Midbrain (tissue), 1 donor: ENCODE measurements around the gene RASA2.
"Not testable (repeated sequence)": the region's sequence is repeated elsewhere in the genome, so short reads cannot be mapped to it uniquely, and the experiment has no call there.

ENCODE experiments used
- DNase-seq: peaks from one replicate; lab custom pipeline; 2025; lab: John Stamatoyannopoulos, UW

The RASA2 gene

DNA sequence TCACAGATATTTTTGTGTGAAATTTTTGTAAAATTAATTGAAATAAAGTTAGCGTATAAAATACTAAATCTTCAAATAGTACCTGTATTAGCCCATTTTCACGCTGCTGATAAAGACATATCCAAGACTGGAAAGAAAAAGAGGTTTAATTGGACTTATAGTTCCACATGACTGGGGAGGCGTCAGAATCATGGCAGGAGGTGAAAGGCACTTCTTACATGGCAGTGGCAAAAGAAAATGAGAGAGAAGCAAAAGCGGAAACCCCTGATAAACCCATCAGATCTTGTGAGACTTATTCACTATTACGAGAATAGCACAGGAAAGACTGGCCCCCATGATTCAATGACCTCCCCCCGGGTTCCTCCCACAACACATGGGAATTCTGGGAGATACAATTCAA lies 49.2 kb downstream of the RASA2 start:
- DNase-seq = not testable (repeated sequence)

- no peak for DNase-seq
These were observed 51.0 kb downstream of the RASA2 start for GRCh38 chr3:141537856-141538255.

GRCh38 chr3:141538568-141539240 lies 51.9 kb downstream of the RASA2 start:
- no peak for DNase-seq

GRCh38 chr3:141539431-141540187 lies 52.8 kb downstream of the RASA2 start:
- no peak for DNase-seq

GRCh38 chr3:141540531-141540930 lies 53.7 kb downstream of the RASA2 start:
- no peak for DNase-seq

DNA sequence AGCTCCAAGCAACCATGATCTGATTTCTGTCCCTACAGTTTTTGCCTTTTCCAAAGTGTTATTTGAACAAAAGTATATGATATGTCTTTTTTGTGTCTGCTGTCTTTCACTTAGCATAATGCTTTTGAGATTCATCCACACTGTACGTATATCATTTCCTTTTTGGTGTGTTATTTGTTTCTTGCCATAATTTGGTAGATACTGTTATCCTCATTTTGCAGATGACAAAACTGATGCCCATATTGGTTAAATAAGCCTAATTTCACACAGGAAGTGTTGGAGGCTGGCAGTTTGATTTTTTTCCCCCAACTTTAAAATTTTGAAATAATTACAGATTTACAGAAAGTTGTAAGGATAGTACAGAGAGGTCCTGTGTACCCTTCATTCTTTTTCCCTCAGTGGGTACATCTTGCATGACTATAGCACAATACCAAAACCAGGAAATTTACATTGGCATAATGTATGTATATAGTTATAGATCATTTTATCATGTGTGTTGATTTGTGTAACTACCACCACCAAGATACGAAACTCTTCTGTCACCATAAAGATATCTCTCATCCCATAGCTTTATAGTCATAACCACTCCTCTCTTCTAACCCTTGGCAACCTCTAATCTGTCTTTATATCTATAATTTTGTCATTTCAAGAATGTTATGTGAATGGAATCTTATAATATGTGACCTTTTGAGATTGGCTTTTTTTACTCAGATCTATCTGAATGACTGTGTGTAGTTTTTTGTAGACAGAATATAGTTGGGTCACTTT lies 55.6 kb downstream of the RASA2 start:
- no peak for DNase-seq

DNA sequence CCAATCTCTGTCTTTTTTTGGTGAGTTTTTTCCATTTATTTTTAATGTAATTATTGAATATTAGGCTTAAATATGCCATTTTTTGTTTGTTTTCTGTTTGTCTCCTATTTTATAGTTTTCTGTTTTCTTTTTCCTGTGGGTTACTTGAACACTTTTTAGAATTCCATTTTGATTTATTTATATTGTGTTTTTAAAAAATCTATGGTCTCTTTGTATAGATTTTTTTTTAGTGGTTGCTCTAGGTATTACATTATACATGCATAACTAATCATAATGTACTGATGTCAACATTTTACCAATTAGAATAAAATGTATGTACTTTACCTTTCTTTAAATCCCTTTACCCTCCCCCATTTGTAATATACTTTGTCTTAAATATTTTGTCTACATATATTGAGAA lies 56.2 kb downstream of the RASA2 start:
- no peak for DNase-seq

DNA sequence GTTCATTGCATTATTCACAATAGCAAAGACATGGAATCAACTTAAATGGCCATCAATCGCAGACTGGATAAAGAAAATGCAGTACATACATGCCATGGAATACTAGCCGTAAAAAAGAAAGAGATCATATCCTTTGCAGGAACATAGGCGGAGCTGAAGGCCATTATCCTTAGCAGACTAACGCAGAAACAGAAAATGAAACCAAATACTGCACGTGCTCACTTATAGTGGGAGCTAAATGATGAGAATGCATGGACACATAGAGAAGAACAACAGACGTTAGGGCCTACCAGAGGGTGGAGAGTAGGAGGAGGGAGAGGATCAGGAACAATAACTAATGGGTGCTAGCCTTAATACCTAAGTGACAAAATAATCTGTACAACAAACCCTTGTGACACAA lies 57.9 kb downstream of the RASA2 start:
- no peak for DNase-seq

DNA sequence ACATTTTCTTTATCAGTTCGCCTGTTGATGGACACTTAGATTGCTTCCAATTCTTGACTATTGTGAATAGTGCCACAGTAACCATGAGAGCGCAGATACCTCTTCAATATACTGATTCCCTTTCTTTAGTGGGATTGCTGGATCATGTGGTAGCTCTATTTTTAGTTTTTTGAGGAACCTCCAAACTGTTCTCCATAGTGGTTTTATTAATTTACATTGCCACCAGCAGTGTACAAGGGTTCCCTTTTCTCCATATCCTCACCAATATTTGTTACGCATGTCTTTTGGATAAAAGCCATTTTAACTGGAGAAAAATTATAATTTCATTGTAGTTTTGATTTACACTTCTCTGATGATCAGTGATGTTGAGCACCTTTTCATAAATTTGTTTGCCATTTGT lies 59.3 kb downstream of the RASA2 start:
- DNase-seq = no peak

DNA sequence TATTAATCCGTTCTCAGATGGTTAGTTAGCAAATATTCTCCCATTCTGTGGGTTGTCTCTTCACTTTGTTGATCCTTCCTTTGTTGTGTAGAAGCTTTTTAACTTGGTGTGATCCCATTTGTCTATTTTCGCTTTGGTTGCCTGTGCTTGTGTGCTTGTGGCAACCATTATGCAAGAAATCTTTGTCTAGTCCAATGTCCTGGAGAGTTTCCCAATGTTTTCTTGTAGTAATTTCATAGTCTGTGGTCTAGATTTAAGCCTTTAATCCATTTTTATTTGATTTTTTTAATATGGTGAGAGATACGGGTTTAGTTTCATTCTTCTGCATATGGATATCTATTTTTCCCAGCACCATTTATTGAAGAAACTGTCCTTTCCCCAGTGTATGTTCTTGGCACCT lies 59.8 kb downstream of the RASA2 start:
- no peak for DNase-seq

DNA sequence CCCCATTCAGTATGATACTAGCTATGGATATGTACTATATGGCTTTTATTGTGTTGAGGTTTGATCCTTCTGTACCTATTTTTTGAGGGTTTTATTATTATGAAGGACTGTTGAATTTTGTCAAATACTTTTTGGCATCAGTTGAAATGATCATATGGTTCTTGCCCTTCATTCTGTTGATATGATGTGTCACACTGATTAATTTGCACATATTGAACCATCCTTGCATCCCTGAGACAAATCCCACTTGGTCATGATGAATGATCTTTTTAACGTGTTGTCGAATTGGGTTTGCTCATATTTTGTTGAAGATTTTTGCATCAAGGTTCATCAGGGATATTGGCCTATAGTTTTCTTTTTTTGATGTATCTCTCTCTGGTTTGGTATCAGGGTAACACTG lies 61.0 kb downstream of the RASA2 start:
- no peak for DNase-seq

DNA sequence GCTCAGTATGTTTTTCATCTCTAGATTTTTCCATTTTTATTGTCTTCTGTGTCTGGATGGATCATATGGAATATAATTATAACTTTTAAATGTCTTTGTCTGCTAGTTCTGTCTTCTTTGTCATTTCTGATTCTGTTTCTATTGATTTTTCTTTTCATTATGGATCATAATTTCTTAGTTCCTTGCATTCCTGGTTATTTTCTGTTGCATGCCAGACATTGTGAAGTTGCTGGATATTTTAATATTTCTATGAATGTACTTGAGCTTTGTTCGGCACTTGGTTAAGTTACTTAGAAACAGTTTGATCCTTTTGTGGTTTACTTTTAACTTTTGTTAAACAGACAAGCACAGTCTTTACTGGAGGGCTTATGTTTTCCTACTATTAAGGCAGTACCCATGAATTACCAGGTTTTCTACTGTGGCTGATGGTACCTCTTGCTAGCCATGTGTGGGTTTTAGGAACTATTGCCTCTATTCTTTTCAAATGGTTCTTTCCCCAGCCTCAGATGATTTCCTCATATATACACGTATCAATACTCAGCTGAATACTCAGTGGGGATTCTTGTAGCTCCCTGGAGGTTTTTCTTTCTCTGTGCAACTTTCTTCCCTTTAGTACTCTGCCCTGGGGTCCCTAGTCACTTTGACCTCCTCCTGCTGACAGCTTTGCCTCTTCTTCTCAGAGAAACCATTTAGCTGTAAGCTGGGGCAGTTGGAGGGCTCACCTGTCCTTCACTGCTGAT lies 64.3 kb downstream of the RASA2 start:
- DNase-seq = no peak

- DNase-seq = no peak
These were observed 65.7 kb downstream of the RASA2 start for GRCh38 chr3:141552440-141552991.

- DNase-seq = no peak
These were observed 66.2 kb downstream of the RASA2 start for GRCh38 chr3:141553055-141553454.

- DNase-seq = no peak
These were observed 69.2 kb downstream of the RASA2 start for GRCh38 chr3:141556034-141556433.

DNA sequence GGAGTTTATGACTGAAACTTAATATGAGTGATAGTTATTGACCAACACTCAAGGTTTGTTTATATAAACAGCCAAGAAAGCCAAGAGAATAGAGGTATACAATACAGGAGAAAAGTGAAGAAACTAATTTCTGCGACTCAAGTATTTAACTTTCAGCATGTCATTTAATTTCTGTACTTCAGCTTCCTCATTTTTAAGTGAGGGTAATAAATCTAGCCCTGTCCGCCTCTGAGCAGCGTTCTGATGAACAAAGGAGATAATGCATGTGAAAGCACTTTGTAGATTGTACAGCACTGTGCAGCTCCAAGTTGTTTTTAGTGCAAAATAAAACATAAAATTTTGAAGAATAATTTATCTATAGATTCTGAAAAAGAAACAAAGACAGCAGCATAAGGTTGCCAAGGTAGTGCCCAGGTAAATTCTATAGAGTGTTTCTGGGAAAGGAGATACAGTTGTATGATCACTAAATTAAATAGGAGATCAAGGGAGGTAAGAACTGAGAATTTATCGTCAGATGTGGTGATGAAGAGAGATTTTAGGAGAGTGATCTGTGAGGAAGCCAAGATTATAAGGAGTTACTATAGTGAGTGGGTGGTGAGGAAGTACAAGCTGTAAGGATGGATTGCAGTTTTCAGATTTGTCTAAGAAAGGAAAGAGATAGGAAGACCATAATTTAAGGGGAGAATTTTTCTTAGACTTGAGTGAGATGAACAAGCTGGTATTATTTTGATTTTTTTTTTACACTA lies 71.3 kb downstream of the RASA2 start:
- no peak for DNase-seq

DNA sequence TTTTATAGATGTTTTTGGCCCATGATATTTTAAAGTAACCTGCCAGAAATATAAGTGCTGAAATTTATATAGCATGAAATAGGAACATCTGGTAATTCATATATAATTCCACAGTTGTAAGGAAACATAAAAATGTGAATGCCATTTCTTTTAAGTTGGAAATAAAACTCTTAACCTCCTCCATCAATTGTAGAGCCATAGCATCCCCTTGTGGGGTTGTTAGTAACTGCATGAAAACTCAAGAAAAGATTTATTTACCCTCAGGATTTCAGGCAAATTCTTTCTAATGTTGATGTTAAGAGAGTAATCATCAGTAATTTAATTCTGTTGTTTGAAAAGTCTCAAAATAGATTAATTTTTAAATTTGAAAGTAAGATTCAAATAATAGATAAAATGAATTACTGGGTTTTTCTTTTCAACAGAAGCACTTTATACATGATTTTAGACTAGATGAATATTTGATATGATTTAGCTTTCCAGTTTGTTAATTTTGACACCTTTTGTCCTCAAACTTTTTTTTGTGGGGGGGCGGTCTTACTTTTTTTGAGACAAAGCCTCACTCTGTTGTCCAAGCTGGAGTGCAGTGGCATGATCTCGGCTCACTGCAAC lies 74.7 kb downstream of the RASA2 start:
- DNase-seq = peak; percentile 53

- no peak for DNase-seq
These were observed 77.4 kb downstream of the RASA2 start for GRCh38 chr3:141564241-141564640.

DNA sequence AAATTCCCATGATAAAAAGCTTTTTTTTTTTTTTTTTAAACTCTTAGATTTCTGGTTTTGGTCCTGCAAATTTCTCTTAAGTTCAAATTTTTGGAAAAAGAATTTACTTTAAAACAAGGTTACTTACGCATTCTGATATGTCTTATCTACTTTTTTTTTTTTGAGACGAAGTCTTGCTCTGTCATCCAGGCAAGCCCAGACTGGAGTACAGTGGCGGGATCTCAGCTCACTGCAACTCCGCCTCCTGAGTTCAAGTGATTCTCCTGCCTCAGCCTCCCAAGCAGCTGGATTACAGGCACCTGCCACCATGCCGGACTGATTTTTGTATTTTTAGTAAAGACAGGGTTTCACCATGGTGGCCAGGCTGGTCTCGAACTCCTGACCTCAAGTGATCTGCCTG lies 83.2 kb downstream of the RASA2 start:
- no peak for DNase-seq

DNA sequence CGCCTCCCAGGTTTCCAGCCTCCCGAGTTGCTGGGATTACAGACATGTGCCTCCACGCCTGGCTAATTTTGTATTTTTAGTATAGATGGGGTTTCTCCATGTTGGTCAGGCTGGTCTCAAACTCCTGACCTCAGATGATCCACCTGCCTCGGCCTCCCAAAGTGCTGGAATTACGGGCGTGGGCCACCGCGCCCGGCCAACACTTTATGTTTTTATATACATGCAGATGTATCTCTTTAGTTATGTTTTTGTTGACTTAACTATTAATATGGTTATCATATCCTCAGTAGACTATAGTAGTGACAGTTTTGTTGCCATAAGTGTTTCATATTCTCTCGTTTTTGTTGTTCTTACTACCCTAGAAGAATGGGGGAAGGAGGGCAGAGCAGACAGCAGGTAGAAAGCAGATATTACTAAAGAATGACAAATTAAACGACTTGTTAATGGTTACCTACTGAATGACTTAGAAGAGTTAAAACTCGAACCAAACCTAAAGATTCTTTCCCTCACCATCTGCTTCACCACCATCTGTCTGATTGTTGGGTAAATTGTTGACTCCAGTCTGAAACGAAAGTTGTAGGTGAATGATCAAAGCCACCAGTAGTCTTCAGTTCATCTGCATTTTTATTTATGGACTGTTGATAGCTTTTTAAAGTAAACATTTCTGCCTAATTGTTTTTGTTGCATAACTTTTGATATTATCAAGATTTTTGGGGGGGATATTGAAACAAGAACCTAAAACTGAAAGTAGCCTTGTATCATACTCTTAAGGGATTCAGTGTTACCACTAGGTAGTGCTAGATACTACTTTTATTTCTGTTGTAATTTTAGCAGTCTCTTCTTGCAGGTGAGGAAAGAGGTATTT lies 89.3 kb downstream of the RASA2 start:
- peak; percentile 3 for DNase-seq
